Transverse colon (tissue), 4 donors: ENCODE results near the gene NDUFA6. TPM values are rescaled to one million over a fixed set of nuclear protein-coding genes. Genes with fewer than 3 reads are reported as not detected.

Source experiments
- DNase-seq: peaks from one replicate; pipeline ENCODE4 v3.0.0-alpha.2; 2019
- H3K27ac ChIP-seq, 4 donors: fragments of 200-600 bp; sonication (generic); 2 replicates each; pipeline ENCODE4 v1.5.1; 2016 to 2018; ENCODE audit warnings: inconsistent platforms in 4 of 4
- H3K27me3 ChIP-seq: fragments of 200-600 bp; sonication (generic); 2 replicates; pipeline ENCODE4 v1.5.1; 2017; ENCODE audit warnings: inconsistent platforms
- H3K36me3 ChIP-seq, 4 donors: fragments of 200-600 bp; sonication (generic); 2 replicates each; pipeline ENCODE4 v1.5.1; 2017 to 2019; ENCODE audit warnings: inconsistent platforms in 4 of 4
- H3K4me1 ChIP-seq, 4 donors: fragments of 200-600 bp; sonication (generic); 2 replicates each; pipeline ENCODE4 v1.5.1; 2017 to 2020; ENCODE audit warnings: inconsistent platforms in 4 of 4
- H3K4me3 ChIP-seq, 4 donors: fragments of 200-600 bp; sonication (generic); 1 replicate in 1 of 4; 2 replicates in 3 of 4; pipeline versions ENCODE4 v1.5.1 to v1.6.1; 2017 to 2019; ENCODE audit warnings: inconsistent platforms in 4 of 4
- H3K9me3 ChIP-seq, 2 donors: fragments of 200-600 bp; sonication (generic); 2 replicates each; pipeline ENCODE4 v1.5.1; 2017 to 2019; ENCODE audit warnings: inconsistent platforms in 2 of 2
- CTCF ChIP-seq, 5 experiments: fragments of 200-600 bp in 3 of 5; fragments of 450-650 bp in 2 of 5; sonication (generic) in 3 of 5; IDR thresholded peaks; 1 replicate in 2 of 5; 2 replicates in 3 of 5; pipeline ENCODE4 v1.5.1; 2016 to 2017; ENCODE audit warnings: antibody characterized with exemption in 5 of 5, inconsistent platforms in 3 of 5, mild to moderate bottlenecking in 2 of 5, moderate library complexity in 1 of 5
- EP300 ChIP-seq: sonication (generic); formaldehyde crosslinking; IDR thresholded peaks from one replicate; pipeline ENCODE4 v1.6.1; 2017; ENCODE audit warnings: antibody characterized with exemption, low read depth
- POLR2A ChIP-seq: fragments of 450-650 bp; IDR thresholded peaks from one replicate; pipeline ENCODE4 v1.6.1; 2016; ENCODE audit warnings: antibody characterized with exemption, mild to moderate bottlenecking, moderate library complexity
- POLR2AphosphoS5 ChIP-seq, 3 donors: sonication (generic); formaldehyde crosslinking; IDR thresholded peaks; one replicate each; pipeline ENCODE4 v1.6.1; 2016; ENCODE audit warnings: antibody characterized with exemption in 3 of 3
- WGBS, 2 donors: methylation state at CpG; one replicate each; pipeline ENCODE4 v1.1.5; 2018; ENCODE audit warnings: low coverage in 1 of 2; 5-methylcytosine and 5-hydroxymethylcytosine counted together
- in situ Hi-C, 4 donors: fragments of 200-750 bp; cut with MboI; loops; one replicate each; pipeline versions ENCODE4 v1.15.0 to v1.15.1; 2017; ENCODE audit warnings: low sequenced_read_pairs in 3 of 4, low pct_ligation_motif_present in 1 of 4, low pct_unique_long_range_greater_than_20kb in 1 of 4
- intact Hi-C: fragments of 100-400 bp; cut with DNase I; formaldehyde crosslinking; loops from one replicate; pipeline ENCODE4 v1.15.1; 2023; ENCODE audit warnings: low total_unique reads
- total RNA-seq, 4 donors: library from RNA; depleted of rRNA; stranded (reverse); fragments of >200 nt; gene quantifications; one replicate each; pipeline ENCODE4 v1.1.0, GENCODE V29; 2016

Gene NDUFA6
- total RNA-seq, 4 donors from 2014 or later = 17.2 to 723 (median 88.7) TPM

- no peaks in the 10 kb centered on the region for H3K27me3 ChIP-seq
Observed at GRCh38 chr22:42068291-42068690, 22.3 kb downstream of the NDUFA6 start.

GRCh38 chr22:42067671-42068251 is 22.8 kb downstream of the NDUFA6 start:
- WGBS, 2 donors = 90% methylated on average over 14 of the region's 14 CpGs; no CpG with 5 or more reads in 1 of the 2 donors
- H3K27me3 ChIP-seq = no peaks in the 10 kb centered on the region
- TF ChIP-seq CTCF (IDR thresholded peaks at IDR 0.05) (no peak), POLR2A (no peak), POLR2AphosphoS5 (IDR thresholded peaks at IDR 0.05) (no peak), EP300 (no peak)
- no peak for DNase-seq
- in situ Hi-C loops = no loop called here
- no peak overlapping the region for H3K27ac ChIP-seq
- no peaks in the 10 kb centered on the region for H3K9me3 ChIP-seq
- H3K36me3 ChIP-seq = peaks cover 0 to 16% (median under 1%) of the 10 kb centered on the region in 4 donors
- H3K4me1 ChIP-seq = peaks cover 10 to 30% (median 16%) of the 10 kb centered on the region in 4 donors
- H3K4me3 ChIP-seq = no peak overlapping the region
- intact Hi-C loops = no loop called here

More at GRCh38 chr22:42068291-42068690, 22.3 kb downstream of the NDUFA6 start:
- Histone ChIP-seq H3K27ac (no peak overlapping the region), H3K36me3 (peaks cover 0 to 16% (median 0%) of the 10 kb centered on the region in 4 donors), H3K9me3 (no peaks in the 10 kb centered on the region), H3K4me3 (no peak overlapping the region), H3K4me1 (peaks cover 10 to 30% (median 16%) of the 10 kb centered on the region in 4 donors)
- in situ Hi-C loops (no loop called here), intact Hi-C loops (no loop called here)
- DNase-seq = no peak
- WGBS, 2 donors = 91% methylated on average over 4 of the region's 4 CpGs; no CpG with 5 or more reads in 1 of the 2 donors
- no peak for TF ChIP-seq EP300
- no peak for TF ChIP-seq CTCF (IDR thresholded peaks at IDR 0.05)
- TF ChIP-seq POLR2AphosphoS5 (IDR thresholded peaks at IDR 0.05) = no peak
- TF ChIP-seq POLR2A = no peak

GRCh38 chr22:42066937-42067336 is 23.6 kb downstream of the NDUFA6 start:
- TF ChIP-seq CTCF (IDR thresholded peaks at IDR 0.05) = no peak
- no peak for TF ChIP-seq POLR2A
- no peak for TF ChIP-seq EP300
- TF ChIP-seq POLR2AphosphoS5 (IDR thresholded peaks at IDR 0.05) = no peak
- in situ Hi-C loops = no loop called here
- Histone ChIP-seq H3K36me3 (peaks cover 0 to 24% (median 2%) of the 10 kb centered on the region in 4 donors), H3K9me3 (no peaks in the 10 kb centered on the region), H3K27me3 (no peaks in the 10 kb centered on the region), H3K4me1 (peaks cover 10 to 30% (median 16%) of the 10 kb centered on the region in 4 donors), H3K27ac (no peak overlapping the region), H3K4me3 (no peak overlapping the region)
- intact Hi-C loops = no loop called here
- DNase-seq = no peak
- 100% methylated on average over 8 of the region's 10 CpGs; no CpG with 5 or more reads in 1 of the 2 donors for WGBS, 2 donors

GRCh38 chr22:42066126-42066761 is 24.3 kb downstream of the NDUFA6 start:
- in situ Hi-C loops = no loop called here
- WGBS, 2 donors = 97% methylated on average over 7 of the region's 7 CpGs; no CpG with 5 or more reads in 1 of the 2 donors
- H3K9me3 ChIP-seq = no peaks in the 10 kb centered on the region
- H3K36me3 ChIP-seq = peaks cover 0 to 30% (median 4%) of the 10 kb centered on the region in 4 donors
- no peak overlapping the region for H3K4me3 ChIP-seq
- TF ChIP-seq POLR2A = no peak
- no peak for TF ChIP-seq POLR2AphosphoS5 (IDR thresholded peaks at IDR 0.05)
- TF ChIP-seq CTCF (IDR thresholded peaks at IDR 0.05) = no peak
- intact Hi-C loops = no loop called here
- H3K27ac ChIP-seq = no peak overlapping the region
- peaks cover 6 to 23% (median 11%) of the 10 kb centered on the region in 4 donors for H3K4me1 ChIP-seq
- DNase-seq = no peak
- no peaks in the 10 kb centered on the region for H3K27me3 ChIP-seq
